ACHN (cell line): ENCODE data around the gene TMEM127.
A peak's percentile ranks its signal among the peaks of the same experiment; 100 is the strongest.
"Not testable (repeated sequence)": the region's sequence is repeated elsewhere in the genome, so short reads cannot be mapped to it uniquely, and the experiment has no call there.

Experiments
- DNase-seq: peaks from one replicate; pipeline ENCODE4 v3.0.0-alpha.2; 2015
- in situ Hi-C: cut with HindIII; loops from 2 replicates; pipeline ENCODE4 v1.10.0; 2017; ENCODE audit warnings: low sequenced_read_pairs, low pct_ligation_motif_present, low pct_unique_long_range_greater_than_20kb

The TMEM127 gene

GRCh38 chr2:96265349-96265839, 403 bp downstream of the TMEM127 start:
- in situ Hi-C loops = no loop called here

GRCh38 chr2:96264656-96265348, 995 bp downstream of the TMEM127 start:
- in situ Hi-C loops = no loop called here
- peak; percentile 42 for DNase-seq

More at GRCh38 chr2:96265349-96265839, 403 bp downstream of the TMEM127 start:
- DNase-seq = peak; percentile 39

- in situ Hi-C loops = no loop called here
- DNase-seq = no peak
These were observed 1.7 kb downstream of the TMEM127 start for GRCh38 chr2:96264086-96264485.

GRCh38 chr2:96262306-96262705, 3.5 kb downstream of the TMEM127 start:
- in situ Hi-C loops = no loop called here

GRCh38 chr2:96261328-96262003, 4.3 kb downstream of the TMEM127 start:
- DNase-seq = no peak
- in situ Hi-C loops = no loop called here

More at GRCh38 chr2:96262306-96262705, 3.5 kb downstream of the TMEM127 start:
- DNase-seq = no peak

GRCh38 chr2:96260387-96261260, 5.2 kb downstream of the TMEM127 start:
- DNase-seq = peak; percentile 75
- in situ Hi-C loops = no loop called here

- in situ Hi-C loops = no loop called here
- DNase-seq = no peak
These were observed 6.3 kb downstream of the TMEM127 start for GRCh38 chr2:96259497-96259921.

GRCh38 chr2:96258166-96259022, 7.4 kb downstream of the TMEM127 start:
- no peak for DNase-seq
- in situ Hi-C loops = no loop called here

GRCh38 chr2:96257744-96258143, 8.1 kb downstream of the TMEM127 start:
- DNase-seq, in situ Hi-C loops: not testable (repeated sequence)

- no peak for DNase-seq
- in situ Hi-C loops = no loop called here
These were observed 9.1 kb downstream of the TMEM127 start for GRCh38 chr2:96256611-96257113.

GRCh38 chr2:96254571-96254970, 11.2 kb downstream of the TMEM127 start:
- no peak for DNase-seq
- in situ Hi-C loops = no loop called here

- in situ Hi-C loops = no loop called here
- no peak for DNase-seq
These were observed 12.8 kb downstream of the TMEM127 start for GRCh38 chr2:96253006-96253405.

- DNase-seq = no peak
- in situ Hi-C loops = no loop called here
These were observed 13.3 kb downstream of the TMEM127 start for GRCh38 chr2:96252526-96252925.

- in situ Hi-C loops = no loop called here
- peak; percentile 95 for DNase-seq
These were observed 14.0 kb downstream of the TMEM127 start for GRCh38 chr2:96251721-96252292.

GRCh38 chr2:96250188-96250587, 15.6 kb downstream of the TMEM127 start:
- in situ Hi-C loops = no loop called here
- no peak for DNase-seq

GRCh38 chr2:96249654-96250053, 16.1 kb downstream of the TMEM127 start:
- DNase-seq = no peak
- in situ Hi-C loops = no loop called here

- in situ Hi-C loops = no loop called here
- DNase-seq = no peak
These were observed 17.2 kb downstream of the TMEM127 start for GRCh38 chr2:96248624-96249023.

GRCh38 chr2:96247896-96248295, 17.9 kb downstream of the TMEM127 start:
- no peak for DNase-seq
- in situ Hi-C loops = no loop called here
